NCI-H524 treated with DMSO at 0.1 percent for 48 hours (cell line): ENCODE data around the gene EXOC1.
A peak's percentile ranks its signal among the peaks of the same experiment; 100 is the strongest.
"Not testable (repeated sequence)": the region's sequence is repeated elsewhere in the genome, so short reads cannot be mapped to it uniquely, and the experiment has no call there.

Experiments used
- DNase-seq: peaks from one replicate; lab custom pipeline; 2025; lab: John Stamatoyannopoulos, UW

EXOC1 gene

DNA sequence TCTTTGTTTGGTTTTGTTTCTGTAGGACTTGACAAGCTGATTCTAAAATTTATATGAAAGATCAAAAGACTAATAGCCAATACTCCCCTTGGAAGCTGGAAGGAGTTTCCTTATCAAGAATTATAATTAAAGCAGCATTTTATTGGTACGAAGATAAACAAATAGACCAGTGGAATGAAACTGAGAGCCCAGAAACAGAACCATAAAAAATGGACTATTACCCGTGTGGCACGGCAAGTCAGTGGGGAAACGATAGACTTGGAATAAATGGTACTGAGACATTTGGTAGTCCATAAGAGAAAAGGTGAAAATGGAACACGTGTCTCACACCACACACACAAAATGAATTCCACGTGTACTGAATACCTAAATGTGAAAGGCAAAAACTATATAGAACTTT lies 52.9 kb downstream of the EXOC1 start:
- DNase-seq = no peak

DNA sequence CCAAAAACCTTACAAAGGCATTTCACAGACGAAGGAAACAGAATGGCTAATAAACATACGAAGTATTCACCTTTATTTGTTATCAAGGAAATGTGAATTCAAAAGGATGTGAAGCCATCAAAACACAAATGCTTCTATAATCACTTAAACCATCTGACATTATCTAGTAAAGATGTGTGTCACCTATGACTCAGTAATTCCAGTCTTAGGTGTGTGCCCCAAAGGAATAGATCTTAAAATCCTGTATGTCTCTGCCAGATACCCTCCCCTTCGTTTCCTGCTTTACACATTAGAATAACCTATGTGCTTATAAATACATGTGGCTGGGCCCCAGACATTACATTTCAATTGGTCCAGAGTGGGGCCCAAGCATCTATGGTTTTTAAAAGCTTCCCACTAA lies 53.5 kb downstream of the EXOC1 start:
- DNase-seq = no peak

DNA sequence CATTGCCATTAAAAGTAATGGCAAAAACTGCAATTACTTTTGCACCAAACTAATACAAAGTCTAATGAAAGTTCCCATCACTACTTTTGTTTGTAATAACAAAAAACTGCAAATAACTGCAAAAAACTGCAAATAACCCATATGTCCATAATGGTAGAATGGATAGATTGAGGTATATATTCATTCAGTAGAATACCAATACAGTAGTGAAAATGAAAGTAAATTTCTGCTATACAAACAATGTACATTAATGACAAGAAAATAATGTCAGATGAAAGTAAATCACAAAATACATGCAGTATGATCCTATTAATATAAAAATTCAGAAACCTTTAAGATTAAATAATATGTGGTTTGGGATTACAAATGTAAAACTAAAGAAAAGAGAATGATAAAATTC lies 54.0 kb downstream of the EXOC1 start:
- DNase-seq = no peak

DNA sequence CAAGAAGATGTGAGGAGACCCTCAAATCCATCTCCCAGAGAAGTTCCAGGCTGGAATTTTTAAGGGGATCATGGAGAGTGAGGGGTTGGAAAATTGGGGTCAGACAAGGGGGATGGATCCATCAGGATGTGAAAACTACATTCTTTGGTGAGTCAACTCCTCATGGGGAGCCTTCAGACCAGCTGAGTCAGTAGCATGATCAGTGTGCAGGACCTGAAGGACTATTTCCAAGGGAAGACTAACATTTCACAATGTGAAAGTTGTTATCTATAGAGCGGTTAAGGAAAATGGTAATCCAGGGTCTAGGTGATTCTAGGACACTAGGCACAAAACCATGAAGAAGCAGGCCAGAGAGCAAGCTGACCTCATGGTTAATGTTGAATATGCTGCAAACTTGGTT lies 56.7 kb downstream of the EXOC1 start:
- DNase-seq = no peak

DNA sequence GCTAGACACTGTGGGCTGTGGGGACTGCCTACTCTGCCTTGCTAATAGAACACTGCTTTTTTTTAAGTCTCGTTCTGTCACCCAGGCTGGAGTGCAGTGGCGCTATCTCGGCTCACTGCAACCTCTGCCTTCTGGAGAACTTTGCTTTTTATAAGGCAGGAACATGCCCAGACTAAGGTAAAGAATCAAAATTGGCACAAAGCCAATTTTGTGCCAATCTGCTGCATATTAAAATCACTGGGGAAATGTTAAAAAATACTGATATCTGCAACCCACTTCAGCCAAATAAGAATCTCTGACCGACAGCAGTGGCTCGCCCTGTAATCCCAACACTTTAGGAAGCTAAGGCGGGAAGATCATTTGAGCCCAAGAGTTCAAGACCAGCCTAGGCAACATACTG lies 58.8 kb downstream of the EXOC1 start:
- DNase-seq = no peak

DNA sequence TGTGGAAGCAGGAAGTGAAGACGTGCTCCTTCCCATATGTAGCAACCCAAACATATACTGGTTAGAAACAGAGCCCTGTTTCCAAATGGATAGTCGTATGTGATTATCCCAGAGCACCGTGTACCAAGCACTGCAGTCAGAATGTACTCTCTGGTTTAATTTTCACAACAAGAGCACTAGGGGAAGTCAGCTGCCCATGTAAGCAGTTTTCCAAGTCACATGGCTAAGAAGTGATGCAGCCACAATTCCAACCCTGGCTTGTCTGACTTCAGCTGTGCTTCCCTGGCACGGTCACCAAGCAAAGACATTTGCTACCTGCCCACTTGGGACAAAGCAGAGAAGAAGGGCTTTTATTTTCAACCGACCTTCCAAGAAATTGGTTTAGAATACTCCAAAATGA lies 67.1 kb downstream of the EXOC1 start:
- no peak for DNase-seq

DNA sequence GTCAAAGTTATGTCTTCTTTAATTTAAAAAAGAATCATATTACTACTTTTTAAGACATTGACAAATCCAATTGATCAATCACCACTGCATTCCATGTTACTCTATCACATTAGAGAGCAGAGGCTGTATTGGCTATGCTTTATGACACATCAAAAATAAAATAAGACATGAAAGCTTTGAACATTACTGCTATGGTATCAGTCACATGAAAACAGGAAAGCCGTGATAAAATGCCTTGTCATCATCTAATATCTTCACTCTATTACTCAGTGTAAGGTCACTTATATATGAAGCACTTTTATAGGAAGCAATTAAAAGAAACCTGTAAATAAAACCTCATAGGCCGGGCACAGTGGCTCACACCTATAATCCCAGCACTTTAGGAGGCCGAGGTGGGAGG lies 67.6 kb downstream of the EXOC1 start:
- DNase-seq = no peak

DNA sequence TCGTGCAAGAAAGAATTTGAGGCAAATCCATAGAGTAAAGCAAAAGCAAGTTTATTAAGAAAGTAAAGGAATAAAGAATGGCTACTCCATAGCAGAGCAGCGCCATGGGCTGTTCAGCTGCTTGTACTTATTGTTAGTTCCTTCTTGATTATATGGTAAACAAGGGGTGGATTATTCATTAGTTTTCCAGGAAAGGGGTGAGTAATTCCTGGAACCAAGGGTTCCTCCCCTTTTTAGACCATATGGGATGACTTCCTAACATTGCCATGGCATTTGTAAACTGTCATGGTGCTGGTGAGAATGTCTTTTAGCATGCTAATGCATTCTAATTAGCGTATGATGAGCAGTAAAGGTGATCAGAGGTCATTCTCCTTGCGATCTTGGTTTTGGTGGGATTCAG lies 71.8 kb downstream of the EXOC1 start:
- DNase-seq = no peak

DNA sequence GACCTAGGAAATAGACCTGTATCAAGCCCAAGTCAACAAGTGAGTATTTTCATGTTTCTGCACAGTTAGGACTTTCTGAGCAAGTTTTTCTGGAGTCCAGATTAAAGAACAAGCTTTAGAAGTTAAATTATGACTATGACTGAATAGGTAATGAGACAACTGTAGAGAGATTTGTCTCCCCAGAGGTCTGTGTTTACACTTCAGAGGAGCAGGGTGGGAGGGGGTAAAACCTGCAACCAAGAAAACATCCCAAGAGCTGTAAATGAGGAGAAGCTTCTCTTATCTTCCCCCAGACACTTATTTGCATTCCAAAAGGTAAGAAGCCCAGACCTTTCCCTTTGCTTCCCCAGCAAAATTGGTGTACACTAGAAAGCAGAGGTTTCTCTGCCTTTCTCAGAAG lies 73.2 kb downstream of the EXOC1 start:
- DNase-seq = no peak

DNA sequence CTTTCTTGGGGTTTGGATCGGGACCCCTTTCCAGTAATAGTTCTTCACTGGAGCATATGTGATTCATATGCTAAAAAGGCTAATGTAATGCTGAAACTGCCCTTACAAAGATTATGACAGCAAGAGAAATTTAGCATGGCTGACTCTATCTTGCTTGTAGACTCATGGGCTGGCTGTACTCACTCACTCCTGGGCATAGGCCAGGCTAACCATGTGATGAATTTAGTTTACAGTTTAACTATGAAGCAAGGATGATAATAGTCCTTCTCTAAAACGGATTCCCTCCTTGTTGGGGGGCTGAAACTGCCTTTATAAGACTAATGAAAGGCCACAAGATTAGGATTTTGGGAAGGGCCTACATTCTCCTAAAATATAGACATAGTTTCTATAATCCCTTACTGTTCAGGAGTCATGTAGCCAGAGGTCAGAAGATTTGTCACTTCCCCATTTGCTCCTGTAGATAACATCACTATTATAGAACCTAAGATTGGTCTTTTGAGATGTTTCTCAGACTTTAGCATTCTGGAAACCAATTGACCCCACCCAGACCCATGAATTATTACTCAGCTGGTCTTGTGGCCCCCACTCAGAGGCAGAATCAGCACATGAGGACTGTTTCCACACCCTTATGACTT lies 74.5 kb downstream of the EXOC1 start:
- DNase-seq = no peak

DNA sequence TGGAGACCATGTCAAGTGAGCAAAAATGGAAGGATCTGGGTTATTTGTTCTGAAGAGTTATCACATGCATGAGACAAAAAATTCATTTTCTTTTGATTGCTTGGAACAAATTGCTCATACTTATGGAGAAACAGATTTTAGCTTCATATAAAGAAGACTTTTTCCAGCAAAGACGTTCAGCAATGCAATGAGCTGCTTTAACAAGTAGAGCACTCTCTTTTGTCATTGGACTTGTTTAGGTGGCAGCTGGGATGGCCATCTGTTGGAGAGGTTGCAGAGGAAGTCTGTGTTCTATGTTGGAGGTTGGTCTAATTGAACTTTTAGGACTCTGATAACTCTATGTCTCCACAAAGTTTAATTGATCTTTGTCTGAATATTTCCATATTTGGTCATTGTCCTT lies 75.4 kb downstream of the EXOC1 start:
- DNase-seq = peak; percentile 74

DNA sequence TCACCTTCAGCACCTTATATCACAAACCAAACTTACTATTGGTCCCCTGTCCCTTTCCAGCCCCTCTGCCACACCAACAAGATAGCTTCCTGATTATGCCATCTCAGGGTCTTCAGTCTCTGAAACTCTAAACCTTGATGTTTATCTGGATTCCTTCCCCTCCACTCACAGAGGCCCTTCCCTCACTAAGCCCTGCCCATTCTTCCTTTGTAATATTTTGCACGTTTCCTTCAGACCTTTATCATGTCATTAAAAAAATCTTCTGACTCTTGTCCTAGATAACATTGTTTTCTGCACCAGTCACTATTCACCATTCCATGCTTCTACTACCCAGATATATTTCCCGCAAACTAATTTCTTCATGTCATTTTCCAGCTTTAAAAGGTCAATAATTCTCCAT lies 77.6 kb downstream of the EXOC1 start:
- DNase-seq = no peak

DNA sequence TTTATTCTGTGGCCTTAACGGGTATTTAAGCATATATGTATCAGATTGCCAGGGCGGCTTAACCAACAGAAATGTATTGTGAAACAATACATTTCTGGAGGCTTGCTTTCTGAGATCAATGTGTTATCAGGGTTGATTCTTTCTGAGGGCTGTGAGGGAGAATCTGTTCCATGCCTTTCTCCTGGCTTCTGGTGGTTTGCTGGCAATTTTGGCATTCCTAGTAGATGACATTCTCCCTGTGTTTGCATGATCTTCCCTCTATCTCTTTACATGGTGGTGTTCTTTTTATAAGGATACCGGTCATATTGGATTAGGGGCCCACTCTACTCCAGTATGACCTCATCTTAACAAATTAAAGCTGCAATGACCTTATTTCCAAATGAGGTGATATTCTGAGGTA lies 78.4 kb downstream of the EXOC1 start:
- no peak for DNase-seq

DNA sequence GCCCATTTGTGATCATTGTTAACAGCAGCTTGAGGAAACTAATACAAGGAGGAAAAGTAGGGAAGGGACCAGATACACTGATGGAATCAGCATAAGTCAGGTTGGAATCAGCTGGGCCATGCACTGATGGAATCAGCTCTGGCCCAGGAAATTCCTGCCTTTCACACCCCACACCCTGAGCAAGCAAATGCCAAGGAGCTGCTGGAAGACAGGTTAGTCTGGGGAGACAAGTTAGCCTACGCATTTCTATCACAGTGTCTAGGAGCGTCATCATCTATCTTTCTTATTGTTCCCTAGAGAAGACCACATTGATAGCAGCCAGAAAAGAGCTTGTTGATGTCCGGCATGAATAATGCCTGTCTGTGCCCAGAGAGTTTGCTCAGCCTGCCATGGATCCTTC lies 79.1 kb downstream of the EXOC1 start:
- no peak for DNase-seq

DNA sequence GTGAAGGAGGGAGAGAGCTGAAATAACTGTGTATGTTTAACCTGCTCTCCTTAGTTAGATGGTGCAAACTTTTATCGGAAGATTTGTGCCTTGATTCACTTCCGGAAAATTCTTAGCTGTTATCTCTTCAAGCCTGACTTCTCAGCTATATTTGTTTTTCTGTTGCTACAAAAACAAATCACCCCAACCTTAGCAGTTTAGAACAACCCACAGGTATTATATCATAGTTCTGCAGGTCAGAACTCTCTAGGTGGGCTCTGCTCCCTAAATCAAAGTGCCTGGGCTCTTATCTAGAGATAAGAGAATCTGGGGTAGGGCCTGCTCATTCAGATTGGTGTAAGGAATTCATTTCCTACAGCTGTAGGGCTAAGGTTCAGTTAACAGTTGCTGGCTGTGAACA lies 80.2 kb downstream of the EXOC1 start:
- DNase-seq = no peak

DNA sequence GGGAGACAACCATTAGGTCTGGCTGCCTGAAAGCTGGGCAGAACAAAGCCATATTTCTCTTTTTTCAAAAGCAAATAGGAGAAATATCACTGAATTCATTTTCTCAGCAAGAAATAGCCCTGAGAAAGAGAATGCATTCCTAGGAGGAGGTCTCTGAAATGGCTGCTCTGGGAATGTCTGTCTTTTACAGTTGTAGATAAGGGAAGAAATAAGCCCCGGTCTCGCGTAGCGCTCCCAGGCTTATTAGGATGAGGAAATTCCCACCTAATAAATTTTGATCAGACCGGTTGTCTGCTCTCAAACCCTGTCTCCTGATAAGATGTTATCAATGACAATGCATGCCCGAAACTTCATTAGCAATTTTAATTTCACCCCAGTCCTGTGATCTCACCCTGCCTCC lies 82.5 kb downstream of the EXOC1 start:
- DNase-seq = not testable (repeated sequence)

DNA sequence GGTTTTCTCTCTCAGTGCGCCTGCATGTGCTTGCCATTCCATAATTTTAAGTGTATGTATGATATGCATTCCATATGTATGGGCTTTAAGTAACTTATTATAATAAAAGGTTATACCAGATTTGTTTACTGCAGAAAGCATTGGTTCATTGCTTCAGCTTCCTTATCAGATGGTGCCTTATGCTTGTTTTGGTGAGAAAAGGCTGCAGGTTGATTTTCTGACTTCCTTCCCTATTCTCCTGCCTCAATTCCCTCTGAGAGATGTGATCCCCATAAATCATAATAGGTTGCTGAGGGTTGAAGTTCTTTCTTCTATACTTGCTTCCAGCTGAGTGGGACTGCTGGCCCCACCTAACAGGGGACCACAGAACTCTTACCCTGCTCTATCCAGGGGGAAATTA lies 85.0 kb downstream of the EXOC1 start:
- DNase-seq = no peak

DNA sequence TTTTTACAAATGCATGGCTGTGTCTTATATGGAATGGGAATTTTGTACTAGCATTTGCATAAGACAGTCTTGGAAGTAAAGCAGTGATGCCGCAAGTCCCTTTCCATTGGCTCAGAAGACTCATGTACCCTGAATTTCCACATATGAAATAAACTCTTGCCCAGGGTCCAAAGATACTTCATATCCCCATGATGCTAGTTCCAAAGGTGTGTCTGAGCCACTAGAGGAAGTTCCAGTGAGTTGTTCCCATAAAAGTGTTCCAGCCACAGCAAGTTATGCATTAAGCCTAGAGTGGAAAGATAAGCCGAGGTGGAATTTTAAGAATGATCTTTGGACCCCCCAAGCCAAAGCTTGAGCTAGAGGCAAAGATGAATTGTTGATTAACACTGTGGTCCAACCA lies 86.0 kb downstream of the EXOC1 start:
- DNase-seq = no peak

DNA sequence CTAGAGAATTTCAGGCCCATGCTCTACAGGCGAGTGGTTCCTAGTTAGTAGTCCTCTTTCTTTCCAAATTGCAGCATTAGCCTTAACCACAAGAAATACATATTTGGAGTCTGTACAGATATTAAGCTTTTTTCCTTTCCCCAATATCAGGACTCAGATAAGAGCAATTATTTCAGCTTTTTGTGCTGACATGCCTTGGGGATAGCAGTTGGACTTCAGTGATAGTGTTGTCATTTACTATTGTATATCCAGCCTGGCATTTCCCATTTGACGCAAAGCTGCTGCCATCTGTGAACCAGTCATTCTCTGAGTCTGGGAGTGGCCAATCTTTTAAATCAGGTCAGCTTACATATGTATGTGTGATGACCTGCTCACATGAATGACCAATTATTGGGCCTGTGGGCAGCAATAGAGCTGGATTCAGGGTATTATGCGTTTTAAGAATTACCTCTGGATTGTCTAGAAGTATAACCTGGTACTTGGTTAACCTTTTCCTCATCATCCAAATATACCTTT lies 88.5 kb downstream of the EXOC1 start:
- DNase-seq = no peak

DNA sequence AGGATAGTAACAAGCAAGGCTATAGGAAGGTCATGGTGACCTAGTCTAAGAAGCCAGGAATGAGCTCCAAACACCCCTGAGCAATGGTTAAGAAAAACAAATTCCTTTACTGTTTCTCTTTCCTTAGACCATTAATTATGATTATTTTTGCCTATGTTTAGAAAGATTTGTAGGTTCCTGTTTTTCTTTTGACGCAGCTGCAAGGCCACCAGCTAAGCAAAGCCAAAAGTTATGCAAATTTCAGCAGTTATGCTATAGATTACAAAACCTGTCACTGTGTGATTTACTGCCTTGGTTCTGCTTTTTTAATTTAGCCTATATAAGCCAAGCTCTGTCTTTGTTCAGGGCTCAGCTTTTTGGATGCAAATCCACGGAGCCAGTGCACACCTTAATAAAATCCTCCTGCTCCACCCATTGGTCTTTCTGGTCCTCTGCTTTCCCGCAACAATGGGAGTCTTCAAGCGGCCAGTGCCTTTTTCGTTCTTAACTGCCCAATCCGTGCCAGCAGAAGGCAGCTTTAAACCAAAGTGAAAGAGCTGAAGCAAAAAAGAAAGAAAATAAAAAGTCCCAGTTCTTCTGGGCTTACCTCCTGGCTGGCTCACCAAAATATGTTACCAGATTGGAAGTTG lies 93.9 kb downstream of the EXOC1 start:
- no peak for DNase-seq

DNA sequence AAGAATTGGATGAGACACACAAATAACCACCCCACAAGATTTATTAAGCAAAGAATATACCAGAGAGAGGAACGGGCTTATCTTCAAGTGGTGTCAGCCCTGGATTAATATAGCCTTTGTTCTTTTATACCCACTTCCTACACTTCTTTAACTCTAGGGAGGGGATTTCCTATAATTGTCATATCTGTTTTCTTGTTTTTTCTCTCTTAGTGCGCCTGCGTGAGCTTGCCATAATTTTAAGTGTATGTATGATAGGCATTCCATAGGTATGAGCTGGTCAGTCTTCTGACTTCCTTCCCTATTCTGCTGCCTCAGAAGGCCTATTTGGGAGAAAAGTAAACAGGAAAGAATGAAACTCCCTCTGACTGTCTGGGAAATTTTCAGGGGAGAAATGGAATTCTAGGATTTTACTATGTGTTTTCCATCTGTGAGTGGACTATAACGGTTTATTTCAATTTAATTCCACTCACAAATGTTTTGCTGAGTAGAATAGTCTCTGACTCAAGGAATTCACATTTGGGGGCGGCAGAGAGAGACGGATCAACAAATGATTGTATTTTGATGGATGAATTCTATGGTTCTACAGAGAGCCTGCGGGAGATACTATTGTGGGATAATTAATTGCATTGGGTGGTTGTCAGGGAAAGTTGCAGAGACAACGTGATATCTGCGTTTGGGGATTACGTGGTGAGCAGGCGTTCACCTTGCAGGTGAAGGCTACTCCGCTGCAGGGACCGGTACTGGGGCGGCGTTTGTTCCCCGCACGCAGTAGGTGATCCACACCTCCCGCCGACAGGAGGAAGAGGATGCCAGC lies 94.7 kb downstream of the EXOC1 start:
- no peak for DNase-seq

DNA sequence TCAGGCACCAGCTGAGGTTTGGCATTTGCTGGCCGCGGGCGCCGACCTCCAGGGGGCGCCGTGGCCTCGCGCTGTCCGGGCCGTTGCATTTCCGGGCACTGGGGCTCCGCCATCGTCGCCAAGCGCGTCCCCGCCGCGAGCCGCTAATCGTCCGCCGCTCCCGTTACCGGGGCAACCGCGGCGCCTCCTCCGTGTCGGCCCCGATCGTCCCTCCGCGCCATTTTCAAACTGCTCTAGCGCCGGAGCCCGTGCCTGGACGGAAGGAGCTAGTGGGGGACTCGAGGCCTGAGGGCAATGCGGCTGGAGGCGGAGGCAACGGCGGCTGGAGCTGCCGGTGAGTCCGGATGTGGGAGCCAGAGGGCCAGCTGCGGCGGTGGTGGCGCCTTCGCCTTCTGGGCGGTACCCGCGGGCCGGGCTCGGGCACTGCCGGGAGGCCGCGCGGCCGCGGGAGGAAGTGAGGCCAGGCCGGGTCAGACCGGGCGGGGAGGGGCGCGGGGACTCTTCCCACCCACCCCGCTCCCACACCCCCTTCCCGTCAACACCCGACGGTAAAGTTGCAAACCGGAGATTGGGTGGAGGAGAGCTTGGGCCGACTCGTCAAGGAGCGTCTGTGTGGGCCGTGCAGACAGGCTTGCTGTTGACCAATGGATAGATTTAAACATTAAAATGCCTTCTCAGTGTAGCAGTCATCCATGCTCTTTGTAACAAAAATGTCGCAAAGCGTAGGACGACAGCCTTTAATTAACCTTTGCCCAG lies 95.5 kb downstream of the EXOC1 start, which contains the start of gene CEP135:
CEP135 (plus strand) TSS at position 220 of the 756 bp plus-strand sequence. CDS start 3,186 bp downstream, outside the sequence.
- DNase-seq = peak; percentile 49

DNA sequence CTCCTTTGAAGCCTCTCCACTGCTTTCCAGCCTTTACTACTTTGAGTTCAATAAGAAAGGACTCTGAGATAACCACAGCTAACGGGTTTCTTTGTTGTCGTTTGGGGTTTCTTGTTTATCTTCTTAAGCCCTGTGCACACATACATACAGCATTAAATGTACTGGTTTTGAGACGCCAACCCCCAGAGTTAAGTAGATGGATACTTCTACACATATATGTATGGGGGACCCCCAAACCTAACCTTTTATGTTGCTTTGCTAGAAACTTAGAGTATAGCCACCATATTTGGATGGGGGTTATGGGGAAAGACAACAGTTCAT lies 96.0 kb downstream of the EXOC1 start:
- no peak for DNase-seq
